Kidney (tissue), 14 donors: Measurements from ENCODE around the gene IRX2. TPM values are rescaled to one million over a fixed set of nuclear protein-coding genes. Genes with fewer than 3 reads are reported as not detected.
A peak's percentile ranks its signal among the peaks of the same experiment; 100 is the strongest.

Experiments used
- DNase-seq, 5 donors: peaks; one replicate each; pipeline ENCODE4 v3.0.0-alpha.2; 2013 to 2020
- FAIRE-seq: peaks from 2 replicates; lab custom pipeline; 2012; peaks lifted over from hg19 to GRCh38; lab: Jason Lieb, UNC
- H3K27ac ChIP-seq, 2 donors: one replicate each; pipeline ENCODE4 v1.7.0; 2013; ENCODE audit warnings: low read depth in 2 of 2, low read length in 2 of 2, inconsistent platforms in 1 of 2
- H3K27me3 ChIP-seq: one replicate; pipeline ENCODE4 v1.7.1; 2013; ENCODE audit warnings: low read length, inconsistent platforms; ENCODE audit not compliant: control insufficient read depth, insufficient read depth
- H3K36me3 ChIP-seq, 3 donors: one replicate each; pipeline versions ENCODE4 v1.7.0 to v1.7.1; 2013; ENCODE audit warnings: low read length in 3 of 3, control low read depth in 1 of 3, inconsistent platforms in 1 of 3; ENCODE audit not compliant: insufficient read depth in 3 of 3, control insufficient read depth in 2 of 3
- H3K4me1 ChIP-seq, 3 donors: one replicate each; pipeline versions ENCODE4 v1.7.0 to v1.7.1; 2013; ENCODE audit warnings: low read length in 3 of 3, inconsistent platforms in 1 of 3, low read depth in 1 of 3; ENCODE audit not compliant: control insufficient read depth in 2 of 3, insufficient read depth in 2 of 3
- H3K4me3 ChIP-seq, 3 donors: one replicate each; pipeline versions ENCODE4 v1.7.0 to v1.8.1; 2013; ENCODE audit warnings: low read length in 3 of 3, control low read depth in 1 of 3, inconsistent platforms in 1 of 3
- H3K9ac ChIP-seq, 3 donors: one replicate each; pipeline versions ENCODE4 v1.7.0 to v1.7.1; 2013; ENCODE audit warnings: low read length in 3 of 3, control low read depth in 1 of 3, inconsistent platforms in 1 of 3
- H3K9me3 ChIP-seq, 3 donors: one replicate each; pipeline versions ENCODE4 v1.7.0 to v1.7.1; 2013; ENCODE audit warnings: low read length in 3 of 3, control low read depth in 1 of 3, inconsistent platforms in 1 of 3; ENCODE audit not compliant: control insufficient read depth in 2 of 3, insufficient read depth in 1 of 3
- CTCF ChIP-seq: IDR thresholded peaks from 3 replicates; pipeline ENCODE4 v1.5.1; 2012; ENCODE audit warnings: mild to moderate bottlenecking, moderate library complexity, borderline replicate concordance; ENCODE audit not compliant: insufficient read depth; ENCODE audit errors: extremely low read depth
- intact Hi-C: fragments of 100-400 bp; cut with DNase I; formaldehyde crosslinking; loops from one replicate; pipeline ENCODE4 v1.11.1; 2022
- polyA plus RNA-seq: library from polyadenylated mRNA; stranded (reverse); fragments of 350-450 nt; fragmentation: Illumina TruSeq; extraction: RNeasy Lipid Tissue Mini Kit (QIAGEN cat#74804); gene quantifications from one replicate; pipeline ENCODE4 v1.2.3, GENCODE V29; 2014; ENCODE audit warnings: low read depth, low replicate concordance; ENCODE audit not compliant: insufficient read depth
- total RNA-seq: library from RNA; stranded (reverse); fragmentation: NEBNext Ultra II Directional; extraction: Animal tissue kit (Norgen Biotek cat#: 25700); gene quantifications from one replicate; pipeline ENCODE4 v1.2.1, GENCODE V29; 2021
- donor health status: control.
- donor health status: control.
- donor health status: control.
- donor health status: control.
- donor health status: control.
- donor health status: DM: yes; HTN: yes; CAD: no.
- donor health status: Normal renal cell carcinoma (clear cell type).

Gene IRX2
- total and polyA plus RNA-seq, 2 donors from 2014 or later: 11.7 to 44.2 TPM

- Histone ChIP-seq H3K9me3 (peaks cover 0 to 1% (median 0%) of the 10 kb centered on the region in 3 donors), H3K4me3 (no peak overlapping the region), H3K36me3 (no peaks in the 10 kb centered on the region), H3K27me3 (peaks cover 70% of the 10 kb centered on the region), H3K4me1 (no peaks in the 10 kb centered on the region), H3K9ac (no peak overlapping the region), H3K27ac (no peak overlapping the region)
- intact Hi-C loops: no loop called here
- TF ChIP-seq CTCF: no peak
- DNase-seq (peak in 1 of 5 donors; percentile 32), FAIRE-seq (no peak)
Observed at GRCh38 chr5:2742921-2743679, 8.4 kb downstream of the IRX2 start.

- H3K4me1 ChIP-seq: no peaks in the 10 kb centered on the region
- H3K9me3 ChIP-seq: peaks cover 0 to 1% (median 0%) of the 10 kb centered on the region in 3 donors
- intact Hi-C loops: no loop called here
- H3K36me3 ChIP-seq: no peaks in the 10 kb centered on the region
- FAIRE-seq (no peak), DNase-seq (peak in 1 of 5 donors; percentile 40)
- no peak overlapping the region for H3K27ac ChIP-seq
- no peak for TF ChIP-seq CTCF
- H3K27me3 ChIP-seq: peaks cover 66% of the 10 kb centered on the region
- H3K9ac ChIP-seq: no peak overlapping the region
- H3K4me3 ChIP-seq: no peak overlapping the region
Observed at GRCh38 chr5:2741956-2742355, 9.5 kb downstream of the IRX2 start.

- DNase-seq: peak in 2 of 5 donors; percentile 48 to 51
- intact Hi-C loops: no loop called here
Observed at GRCh38 chr5:2740876-2741555, 10.5 kb downstream of the IRX2 start.

More at GRCh38 chr5:2740876-2741555, 10.5 kb downstream of the IRX2 start:
- Histone ChIP-seq H3K27ac (no peak overlapping the region), H3K4me3 (no peak overlapping the region), H3K27me3 (peaks cover 61% of the 10 kb centered on the region), H3K9me3 (no peaks in the 10 kb centered on the region), H3K36me3 (no peaks in the 10 kb centered on the region), H3K9ac (no peak overlapping the region), H3K4me1 (no peaks in the 10 kb centered on the region)
- FAIRE-seq: no peak
- TF ChIP-seq CTCF: no peak
